HepG2 (cell line): ENCODE measurements around the gene NFATC2. TPM values are rescaled to one million over a fixed set of nuclear protein-coding genes. Genes with fewer than 3 reads are reported as not detected.

ENCODE experiments used
- ARID3A ChIP-seq: IDR thresholded peaks from 2 replicates; pipeline ENCODE4 v1.6.1; 2012; ENCODE audit warnings: low read depth, low read length, improper control_type of control experiment
- CBX2 ChIP-seq, 2 experiments: fragments of 200-600 bp in 1 of 2; sonication (generic); formaldehyde crosslinking in 1 of 2; IDR thresholded peaks; 2 replicates each; pipeline versions ENCODE4 v1.7.0 to v1.8.1; 2018 to 2022; ENCODE audit warnings: low read depth in 2 of 2, low read length in 1 of 2, mild to moderate bottlenecking in 1 of 2, missing genetic modification reagents in 1 of 2
- CCAR2 ChIP-seq: fragments of 200-400 bp; formaldehyde crosslinking; optimal IDR thresholded peaks from 2 replicates; pipeline ENCODE3; 2018; ENCODE audit warnings: low read depth, mild to moderate bottlenecking, low read length, moderate library complexity
- EED ChIP-seq: sonication (generic); formaldehyde crosslinking; IDR thresholded peaks from 2 replicates; pipeline ENCODE4 v1.5.0; 2020; ENCODE audit warnings: mild to moderate bottlenecking, missing genetic modification reagents
- HNRNPUL1 ChIP-seq: fragments of 200-400 bp; formaldehyde crosslinking; IDR thresholded peaks from 2 replicates; pipeline ENCODE4 v1.6.1; 2017; ENCODE audit warnings: low read depth, mild to moderate bottlenecking, low read length, moderate library complexity
- MEF2D ChIP-seq: sonication (generic); formaldehyde crosslinking; IDR thresholded peaks from 2 replicates; pipeline ENCODE4 v1.5.1; 2020; ENCODE audit warnings: mild to moderate bottlenecking, missing genetic modification reagents
- MYC ChIP-seq: sonication (generic); formaldehyde crosslinking; IDR thresholded peaks from 2 replicates; pipeline ENCODE4 v1.9.0; 2021; ENCODE audit warnings: missing genetic modification reagents, borderline replicate concordance
- NFRKB ChIP-seq: fragments of 450-650 bp; IDR thresholded peaks from 2 replicates; pipeline ENCODE4 v1.6.1; 2017
- PAXIP1 ChIP-seq: sonication (generic); formaldehyde crosslinking; conservative IDR thresholded peaks from 2 replicates; pipeline ENCODE4 v1.4.0; 2020; ENCODE audit warnings: mild to moderate bottlenecking, missing genetic modification reagents, moderate library complexity
- SMC3 ChIP-seq: IDR thresholded peaks from 2 replicates; pipeline ENCODE4 v1.6.1; 2011; ENCODE audit warnings: low read length, improper control_type of control experiment
- STAT6 ChIP-seq: sonication (generic); formaldehyde crosslinking; IDR thresholded peaks from 2 replicates; pipeline ENCODE4 v1.4.0; 2020; ENCODE audit warnings: missing genetic modification reagents, mild to moderate bottlenecking, borderline replicate concordance
- TFDP2 ChIP-seq: sonication (generic); formaldehyde crosslinking; IDR thresholded peaks from 2 replicates; pipeline ENCODE4 v1.4.0; 2020; ENCODE audit warnings: missing genetic modification reagents
- U2AF2 ChIP-seq: fragments of 200-400 bp; formaldehyde crosslinking; IDR thresholded peaks from 2 replicates; pipeline ENCODE4 v1.6.1; 2017; ENCODE audit warnings: low read depth, mild to moderate bottlenecking, low read length
- YEATS4 ChIP-seq: sonication (generic); formaldehyde crosslinking; IDR thresholded peaks from 2 replicates; pipeline ENCODE4 v1.4.0; 2020; ENCODE audit warnings: missing genetic modification reagents, borderline replicate concordance
- ZBTB21 ChIP-seq: sonication (generic); formaldehyde crosslinking; IDR thresholded peaks from 2 replicates; pipeline ENCODE4 v1.4.0; 2020; ENCODE audit warnings: missing genetic modification reagents
- ZBTB8A ChIP-seq: sonication (generic); formaldehyde crosslinking; IDR thresholded peaks from 2 replicates; pipeline ENCODE4 v1.4.0; 2020; ENCODE audit warnings: mild to moderate bottlenecking, low read depth, missing genetic modification reagents, borderline replicate concordance
- ZNF292 ChIP-seq: sonication (generic); formaldehyde crosslinking; IDR thresholded peaks from 2 replicates; pipeline ENCODE4 v1.8.1; 2022; ENCODE audit warnings: mild to moderate bottlenecking, low read depth, missing genetic modification reagents, borderline replicate concordance
- ZNF446 ChIP-seq: sonication (generic); formaldehyde crosslinking; IDR thresholded peaks from 2 replicates; pipeline ENCODE4 v1.5.0; 2020; ENCODE audit warnings: mild to moderate bottlenecking, missing genetic modification reagents
- ZNF589 ChIP-seq: sonication (generic); formaldehyde crosslinking; conservative IDR thresholded peaks from 2 replicates; pipeline ENCODE4 v1.8.0; 2022; ENCODE audit warnings: mild to moderate bottlenecking, moderate library complexity, missing genetic modification reagents
- ZNF792 ChIP-seq: IDR thresholded peaks from 2 replicates; pipeline ENCODE4 v1.6.1; 2016
- polyA plus RNA-seq, 8 experiments: library from polyadenylated mRNA; depleted of rRNA in 3 of 8; stranded (reverse) in 7 of 8; unstranded in 1 of 8; fragments of >200 nt; fragmentation: Illumina TruSeq in 4 of 8; extraction: Trizol in 4 of 8; gene quantifications; 2 replicates each; pipeline versions ENCODE4 v1.2.1 to v1.2.3, GENCODE V29; 2011 to 2016; ENCODE audit warnings: low read depth in 4 of 8, missing spikeins in 1 of 8, mixed read lengths in 1 of 8; ENCODE audit not compliant: insufficient read depth in 1 of 8
- total RNA-seq, 5 experiments: library from RNA; depleted of rRNA; stranded (reverse); fragments of >200 nt; fragmentation: Illumina TruSeq; extraction: Trizol; gene quantifications; 2 replicates each; pipeline ENCODE4 v1.2.3, GENCODE V29; 2016; ENCODE audit warnings: low read depth in 1 of 5

The NFATC2 gene
- total and polyA plus RNA-seq, 2 of the 13 experiments (the other 11 are each of a cell fraction or from before 2014, with no cell fraction given) = 1.9 to 3.3 TPM

- TF ChIP-seq ZBTB8A (0 out of 2 replicates have a peak, but pooled peaks have one; percentile 38), MYC (CRISPR knock-in tag) (peak; percentile 40; the same call in 1 of the 2 replicates), SMC3 (no peak), MEF2D (CRISPR knock-in tag) (no peak), YEATS4 (CRISPR knock-in tag) (no peak), ZNF446 (CRISPR knock-in tag) (0 out of 2 replicates have a peak, but pooled peaks have one; percentile 34), TFDP2 (CRISPR knock-in tag) (no peak), ZBTB21 (CRISPR knock-in tag) (no peak), ZNF292 (no peak), PAXIP1 (CRISPR knock-in tag) (no peak), U2AF2 (no peak), STAT6 (CRISPR knock-in tag) (no peak), NFRKB (no peak), EED (peak; percentile 58; the same call in 1 of the 2 replicates), ZNF589 (CRISPR knock-in tag) (no peak), CBX2 (IDR thresholded peaks at IDR 0.05; ENCODE audit: low read depth, low read length) (no peak; the same call in 1 of the 2 replicates), CBX2 (CRISPR knock-in tag; IDR thresholded peaks at IDR 0.05; ENCODE audit: low read depth) (no peak), CCAR2 (no peak), HNRNPUL1 (no peak), ZNF792 (no peak), ARID3A (no peak)
Measured at GRCh38 chr20:51562332-51563173, 20.0 kb upstream of the NFATC2 start (continued).
